ENCODE measurements around the gene SYT3. TPM values are rescaled to one million over a fixed set of nuclear protein-coding genes. Genes with fewer than 3 reads are reported as not detected.
"Not testable (repeated sequence)": the region's sequence is repeated elsewhere in the genome, so short reads cannot be mapped to it uniquely, and the experiment has no call there.

The SYT3 gene
- total RNA-seq, 1 experiment from 2014 or later, result not detected

DNA sequence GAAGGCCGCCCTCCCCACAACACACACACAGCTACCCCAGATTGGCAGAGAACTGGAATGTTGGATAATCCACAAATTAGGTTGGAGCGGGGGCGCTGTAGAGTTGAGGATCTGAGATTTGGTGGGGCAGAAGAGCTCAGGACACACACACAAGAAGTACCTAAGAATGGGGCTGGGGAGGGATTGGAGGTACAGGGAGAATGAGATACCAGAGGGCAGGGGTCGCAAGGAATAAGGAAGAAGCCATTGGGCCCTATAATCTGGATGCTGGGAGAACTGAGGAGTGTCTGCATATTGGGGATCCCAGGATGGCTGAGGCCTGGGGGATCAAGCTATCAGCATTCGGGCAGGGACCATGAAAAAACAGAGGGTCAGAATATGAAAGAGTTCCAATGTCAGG lies 11.5 kb downstream of the SYT3 start:
- Histone ChIP-seq H3K4me3 (no peak overlapping the region), H3K36me3 (no peaks in the 10 kb centered on the region), H3K9me3 (peaks cover 1% of the 10 kb centered on the region), H3K27me3 (no peaks in the 10 kb centered on the region)
- no peak for DNase-seq

- Histone ChIP-seq H3K4me3 (no peak overlapping the region), H3K36me3 (no peaks in the 10 kb centered on the region), H3K27me3 (no peaks in the 10 kb centered on the region), H3K9me3 (no peaks in the 10 kb centered on the region)
- DNase-seq, result no peak
Observed at GRCh38 chr19:50626795-50627194, 12.9 kb downstream of the SYT3 start.

GRCh38 chr19:50626011-50626410 lies 13.7 kb downstream of the SYT3 start:
- Histone ChIP-seq H3K9me3 (no peaks in the 10 kb centered on the region), H3K36me3 (no peaks in the 10 kb centered on the region), H3K27me3 (no peaks in the 10 kb centered on the region), H3K4me3 (no peak overlapping the region)
- DNase-seq, result no peak

DNA sequence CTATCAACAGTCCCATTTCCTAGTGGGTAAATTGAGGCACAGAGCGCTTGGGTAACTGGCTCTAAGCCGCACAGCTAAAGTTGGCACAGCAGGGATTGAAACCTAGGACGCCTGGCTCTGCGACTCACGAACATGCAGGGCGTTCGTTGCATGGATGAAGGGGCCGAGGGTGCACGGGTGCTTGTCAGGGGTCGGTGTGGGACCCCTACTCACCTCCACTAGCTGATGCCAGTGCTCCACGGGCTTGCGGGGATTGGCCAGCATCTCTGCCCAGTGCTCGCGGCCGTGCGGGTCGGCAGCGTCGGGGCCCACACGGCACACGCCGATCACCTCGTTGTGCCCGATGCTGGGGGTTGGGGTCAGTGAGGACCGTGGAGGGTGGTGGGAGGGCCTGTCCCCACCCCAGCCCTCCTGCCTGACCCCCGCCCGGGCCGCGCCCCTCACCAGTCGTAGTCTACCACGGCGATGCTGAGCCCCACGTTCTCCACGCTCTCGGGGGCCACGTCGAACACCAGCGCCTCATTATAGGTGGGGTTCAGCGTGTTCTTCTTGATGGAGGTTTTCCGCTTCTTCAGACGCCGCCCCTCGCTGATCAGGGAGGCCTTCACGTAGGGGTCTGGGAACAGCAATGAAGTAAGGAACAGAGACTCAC lies 14.6 kb downstream of the SYT3 start:
- Histone ChIP-seq H3K9me3 (no peaks in the 10 kb centered on the region), H3K4me3 (no peak overlapping the region), H3K36me3 (no peaks in the 10 kb centered on the region), H3K27me3 (no peaks in the 10 kb centered on the region)
- no peak for DNase-seq

DNA sequence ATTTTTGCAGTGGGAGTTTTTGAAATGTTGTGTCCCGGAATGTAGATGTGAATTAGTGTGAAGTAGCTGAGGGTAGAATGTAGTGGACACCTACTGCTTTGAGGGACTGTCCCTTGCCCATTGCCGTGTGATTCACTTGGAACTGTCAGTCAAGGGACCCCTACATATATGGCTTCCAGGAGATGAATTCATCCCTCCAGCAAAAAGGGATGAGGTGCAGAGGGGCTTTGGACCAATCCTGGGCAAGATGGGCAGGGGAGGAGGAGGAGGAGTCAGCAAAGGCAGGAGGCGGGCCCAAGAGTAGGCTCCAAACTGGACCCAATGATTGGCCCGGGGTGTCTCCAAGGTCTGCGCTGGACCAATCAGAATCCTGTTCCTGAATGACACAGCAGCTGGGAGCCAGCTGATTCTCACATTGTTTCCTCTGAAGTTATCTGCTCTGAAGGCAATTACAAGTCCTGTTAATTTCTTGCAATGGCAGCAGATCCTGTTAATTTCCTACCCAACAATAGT lies 19.2 kb downstream of the SYT3 start:
- DNase-seq, H3K27me3 ChIP-seq, H3K36me3 ChIP-seq, H3K9me3 ChIP-seq, H3K4me3 ChIP-seq: not testable (repeated sequence)

DNA sequence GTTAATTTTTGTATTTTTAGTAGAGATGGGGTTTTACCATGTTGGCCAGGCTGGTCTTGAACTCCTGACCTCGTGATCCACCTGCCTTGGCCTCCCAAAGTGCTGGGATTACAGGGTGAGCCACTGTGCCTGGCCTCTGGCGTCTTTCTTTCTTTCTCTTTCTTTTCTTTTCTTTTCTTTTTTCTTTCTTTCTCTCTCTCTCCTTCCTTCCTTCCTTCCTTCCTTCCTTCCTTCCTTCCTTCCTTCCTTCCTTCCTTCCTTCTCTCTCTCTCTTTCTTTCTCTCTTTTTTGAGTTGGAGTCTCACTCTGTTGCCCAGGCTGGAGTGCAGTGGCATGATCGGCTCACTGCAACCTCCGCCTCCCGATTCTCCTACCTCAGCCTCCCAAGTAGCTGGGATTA lies 20.5 kb downstream of the SYT3 start:
- not testable (repeated sequence) for DNase-seq, H3K4me3 ChIP-seq, H3K9me3 ChIP-seq, H3K27me3 ChIP-seq, H3K36me3 ChIP-seq

GRCh38 chr19:50618379-50618778 lies 21.3 kb downstream of the SYT3 start:
- H3K27me3 ChIP-seq, H3K9me3 ChIP-seq, DNase-seq, H3K4me3 ChIP-seq, H3K36me3 ChIP-seq: not testable (repeated sequence)

DNA sequence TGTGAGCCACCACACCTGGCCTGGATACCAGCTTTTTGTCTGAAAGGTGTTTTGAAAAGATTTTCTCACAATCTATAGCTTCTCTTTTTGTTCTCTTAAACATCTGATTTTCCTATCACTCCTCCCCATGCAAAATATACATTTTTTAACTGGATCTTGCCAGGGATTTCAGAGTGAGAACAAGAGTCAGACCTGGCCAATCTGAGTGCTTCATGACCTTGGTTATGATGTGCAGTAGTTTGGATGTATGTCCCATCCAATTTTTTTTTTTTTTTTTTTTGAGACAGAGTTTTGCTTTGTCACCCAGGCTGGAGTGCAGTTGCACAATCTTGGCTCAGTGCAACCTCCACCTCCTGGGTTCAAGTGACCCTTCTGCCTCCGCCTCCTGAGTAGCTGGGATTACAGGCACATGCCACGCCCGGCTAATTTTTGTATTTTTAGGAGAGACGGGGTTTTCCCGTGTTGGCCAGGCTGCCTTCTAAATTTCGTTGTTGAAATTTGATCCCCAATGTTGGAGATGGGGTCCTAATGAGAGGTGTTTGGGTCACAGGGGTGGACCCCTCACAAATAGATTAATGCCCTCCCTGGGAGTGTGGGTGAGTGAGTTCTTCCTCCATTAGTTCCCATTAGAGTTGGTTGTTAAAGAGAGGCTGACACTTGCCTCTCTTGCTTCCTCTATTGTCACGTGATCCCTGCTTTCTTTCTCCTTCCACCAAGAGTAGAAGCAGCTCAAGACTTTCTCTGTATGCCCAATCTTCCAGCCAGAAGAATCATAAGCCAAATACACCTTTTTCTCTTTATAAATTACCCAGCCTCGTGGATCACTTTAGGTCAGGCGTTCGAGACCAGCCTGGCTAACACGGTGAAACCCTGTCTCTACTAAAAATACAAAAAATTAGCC lies 26.9 kb downstream of the SYT3 start:
- not testable (repeated sequence) for DNase-seq, H3K36me3 ChIP-seq, H3K4me3 ChIP-seq, H3K27me3 ChIP-seq, H3K9me3 ChIP-seq

DNA sequence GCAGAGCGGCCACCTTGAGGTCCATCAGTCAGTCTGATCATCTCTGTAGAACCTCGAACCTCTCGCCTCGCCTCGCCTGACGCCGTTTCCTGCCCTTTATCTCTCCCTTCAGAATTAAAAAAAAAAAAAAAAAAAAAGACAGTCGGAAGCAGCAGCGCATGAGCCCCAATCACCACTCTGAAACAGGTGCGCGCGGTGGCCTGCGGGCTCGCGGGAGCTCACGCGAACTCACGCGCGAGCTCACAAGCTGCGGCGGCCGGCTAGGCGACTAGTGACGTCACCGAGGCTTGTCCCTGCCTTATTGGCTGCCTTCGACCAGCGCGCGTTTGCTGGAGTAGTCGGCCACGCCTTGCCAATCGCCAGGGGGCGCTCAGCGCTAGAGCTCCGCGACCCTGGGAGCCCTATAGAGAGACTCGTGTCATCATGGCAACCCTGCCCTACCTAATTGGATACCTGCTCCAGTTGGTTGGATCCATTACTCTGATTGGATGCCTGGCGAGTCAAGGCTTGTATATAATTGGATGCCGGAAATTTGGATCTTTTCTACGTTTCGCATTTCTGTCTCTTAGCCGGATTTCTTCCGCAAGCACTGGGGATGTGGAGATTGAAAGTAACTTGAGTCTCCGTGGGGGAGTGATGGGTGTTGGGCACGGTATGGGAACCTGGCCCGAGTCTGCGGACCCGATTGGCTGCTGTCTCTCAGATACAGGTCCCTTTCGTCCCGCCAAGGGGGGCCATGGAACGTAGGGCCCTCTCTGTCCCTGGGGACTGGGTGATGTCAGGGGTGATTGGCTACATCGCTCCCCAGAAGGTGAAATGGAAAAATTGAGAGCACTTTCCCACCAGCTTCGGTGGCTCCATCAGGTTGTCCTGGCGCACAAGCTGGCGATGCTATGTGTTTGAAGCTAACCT lies 31.6 kb downstream of the SYT3 start:
- no peak overlapping the region for H3K4me3 ChIP-seq
- no peaks in the 10 kb centered on the region for H3K36me3 ChIP-seq
- peak; percentile 87 for DNase-seq
- H3K27me3 ChIP-seq, result peaks cover 2% of the 10 kb centered on the region; the same call in 1 of the 2 replicates
- no peaks in the 10 kb centered on the region for H3K9me3 ChIP-seq

GRCh38 chr19:50607388-50607787 lies 32.3 kb downstream of the SYT3 start:
- Histone ChIP-seq H3K9me3 (no peaks in the 10 kb centered on the region), H3K27me3 (peaks cover 8% of the 10 kb centered on the region), H3K4me3 (no peak overlapping the region), H3K36me3 (no peaks in the 10 kb centered on the region)
- no peak for DNase-seq

DNA sequence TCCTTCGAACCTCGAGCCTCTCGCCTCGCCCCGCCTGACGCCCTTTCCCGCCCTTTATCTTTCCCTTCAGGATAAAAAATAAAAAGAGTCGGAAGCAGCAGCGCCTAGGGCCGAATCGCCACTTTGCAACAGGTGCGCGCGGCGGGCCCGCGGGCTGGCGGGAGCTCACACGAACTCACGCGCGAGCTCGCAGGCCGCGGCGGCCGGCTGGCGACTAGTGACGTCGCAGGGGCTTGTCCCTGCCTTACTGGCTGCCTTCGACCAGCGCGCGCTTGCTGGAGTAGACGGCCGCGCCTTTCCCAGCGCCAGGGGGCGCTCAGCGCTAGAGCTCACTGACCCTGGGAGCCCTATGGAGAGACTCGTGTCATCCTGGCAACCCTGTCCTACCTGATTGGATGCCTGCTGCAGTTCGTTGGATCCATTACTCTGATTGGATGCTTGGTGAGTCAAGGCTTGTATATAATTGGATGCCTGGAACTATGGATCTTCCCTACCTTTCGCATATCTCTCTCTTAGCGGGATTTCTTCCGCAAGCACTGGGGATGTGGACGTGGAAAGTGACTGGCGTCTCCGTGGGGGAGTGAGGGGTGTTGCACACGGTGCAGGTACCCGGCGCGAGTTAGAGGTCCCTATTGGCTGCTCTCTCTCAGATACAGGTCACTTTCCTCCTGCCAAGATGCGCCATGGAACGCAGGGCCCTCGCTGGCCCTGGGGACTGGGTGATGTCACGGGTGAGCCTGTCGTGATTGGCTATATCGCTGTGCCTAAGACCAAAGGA lies 33.4 kb downstream of the SYT3 start:
- H3K9me3 ChIP-seq, DNase-seq, H3K4me3 ChIP-seq, H3K36me3 ChIP-seq: not testable (repeated sequence)
- peaks cover 20% of the 10 kb centered on the region for H3K27me3 ChIP-seq

DNA sequence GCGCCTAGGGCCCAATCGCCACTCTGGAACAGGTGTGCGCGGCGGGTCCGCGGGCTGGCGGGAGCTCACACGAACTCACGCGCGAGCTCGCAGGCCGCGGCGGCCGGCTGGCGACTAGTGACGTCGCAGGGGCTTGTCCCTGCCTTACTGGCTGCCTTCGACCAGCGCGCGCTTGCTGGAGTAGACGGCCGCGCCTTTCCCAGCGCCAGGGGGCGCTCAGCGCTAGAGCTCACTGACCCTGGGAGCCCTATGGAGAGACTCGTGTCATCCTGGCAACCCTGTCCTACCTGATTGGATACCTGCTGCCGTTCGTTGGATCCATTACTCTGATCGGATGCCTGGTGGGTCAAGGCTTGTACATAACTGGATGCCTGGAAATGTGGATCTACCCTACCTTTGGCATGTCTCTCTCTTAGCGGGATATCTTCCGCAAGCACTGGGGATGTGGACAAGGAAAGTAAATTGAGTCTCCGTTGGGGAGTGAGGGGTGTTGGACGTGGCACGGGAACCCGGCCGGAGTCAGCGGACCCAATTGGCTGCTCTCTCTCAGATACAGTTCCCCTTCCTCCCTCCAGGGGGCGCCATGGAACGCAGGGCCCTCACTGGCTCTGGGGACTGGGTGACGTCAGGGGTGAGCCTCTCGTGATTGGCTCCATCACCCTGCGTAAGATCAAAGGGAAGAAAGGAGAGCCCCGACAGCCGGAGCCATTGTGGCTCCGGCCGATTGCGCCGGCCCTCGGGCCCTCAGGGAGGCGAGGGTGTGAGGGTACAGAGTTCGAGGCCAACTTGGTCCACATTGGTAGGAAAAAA lies 35.2 kb downstream of the SYT3 start:
- H3K36me3 ChIP-seq, H3K9me3 ChIP-seq, H3K4me3 ChIP-seq: not testable (repeated sequence)
- peaks cover 31% of the 10 kb centered on the region for H3K27me3 ChIP-seq
- peak; percentile 23 for DNase-seq

DNA sequence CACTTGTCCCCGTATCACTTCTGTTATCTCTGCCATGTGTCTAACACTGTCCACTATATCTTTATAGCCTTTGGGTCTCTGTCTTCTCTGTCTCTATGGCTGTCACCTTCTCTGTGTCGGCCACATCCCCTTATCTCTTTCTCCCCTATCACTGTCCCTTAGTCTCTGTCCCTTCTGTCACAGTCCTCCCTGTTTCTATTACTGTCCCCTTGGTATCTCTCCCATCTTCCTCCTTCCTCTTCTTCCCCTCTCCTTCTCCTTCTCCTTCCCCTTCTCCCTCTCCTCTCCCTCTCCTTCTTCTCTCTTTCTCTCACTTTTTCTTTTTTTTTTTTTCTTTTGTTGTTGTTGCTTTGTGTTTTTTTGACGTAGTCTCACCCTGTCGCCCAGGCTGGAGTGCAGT lies 36.7 kb downstream of the SYT3 start:
- Histone ChIP-seq H3K4me3 (no peak overlapping the region), H3K36me3 (no peaks in the 10 kb centered on the region), H3K27me3 (peaks cover 34% of the 10 kb centered on the region), H3K9me3 (no peaks in the 10 kb centered on the region)
- DNase-seq, result no peak

- H3K36me3 ChIP-seq, result no peaks in the 10 kb centered on the region
- peaks cover 34% of the 10 kb centered on the region for H3K27me3 ChIP-seq
- H3K9me3 ChIP-seq, result no peaks in the 10 kb centered on the region
- H3K4me3 ChIP-seq, result no peak overlapping the region
- no peak for DNase-seq
Observed at GRCh38 chr19:50602496-50602895, 37.2 kb downstream of the SYT3 start.

DNA sequence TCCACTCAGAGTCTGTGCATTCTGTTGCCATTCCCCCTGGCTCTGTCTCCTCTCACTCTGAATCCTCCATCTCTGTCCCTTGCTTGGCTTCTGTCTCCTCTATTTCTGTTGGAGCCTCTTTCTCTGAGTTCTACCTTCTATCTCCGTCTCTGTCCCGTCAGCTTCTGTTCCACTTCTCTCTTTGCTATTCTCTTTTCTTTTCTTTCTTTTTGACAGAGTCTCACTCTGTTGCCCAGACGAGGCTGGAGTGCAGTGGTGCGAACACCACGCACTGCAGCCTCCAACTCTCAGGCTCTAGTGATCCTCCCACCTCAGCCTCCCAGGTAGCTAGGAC lies 37.6 kb downstream of the SYT3 start:
- no peak for DNase-seq

More for the DNA sequence above, 37.6 kb downstream of the SYT3 start:
- Histone ChIP-seq H3K36me3 (no peaks in the 10 kb centered on the region), H3K27me3 (peaks cover 34% of the 10 kb centered on the region), H3K4me3 (no peak overlapping the region), H3K9me3 (no peaks in the 10 kb centered on the region)
